Measurements from ENCODE around the gene DENND6B.

The DENND6B gene

GRCh38 chr22:50316114-50317065, 10.4 kb downstream of the DENND6B start:
- DNase-seq (ENCODE audit: low read depth in 3 of 3) = no peak

DNA sequence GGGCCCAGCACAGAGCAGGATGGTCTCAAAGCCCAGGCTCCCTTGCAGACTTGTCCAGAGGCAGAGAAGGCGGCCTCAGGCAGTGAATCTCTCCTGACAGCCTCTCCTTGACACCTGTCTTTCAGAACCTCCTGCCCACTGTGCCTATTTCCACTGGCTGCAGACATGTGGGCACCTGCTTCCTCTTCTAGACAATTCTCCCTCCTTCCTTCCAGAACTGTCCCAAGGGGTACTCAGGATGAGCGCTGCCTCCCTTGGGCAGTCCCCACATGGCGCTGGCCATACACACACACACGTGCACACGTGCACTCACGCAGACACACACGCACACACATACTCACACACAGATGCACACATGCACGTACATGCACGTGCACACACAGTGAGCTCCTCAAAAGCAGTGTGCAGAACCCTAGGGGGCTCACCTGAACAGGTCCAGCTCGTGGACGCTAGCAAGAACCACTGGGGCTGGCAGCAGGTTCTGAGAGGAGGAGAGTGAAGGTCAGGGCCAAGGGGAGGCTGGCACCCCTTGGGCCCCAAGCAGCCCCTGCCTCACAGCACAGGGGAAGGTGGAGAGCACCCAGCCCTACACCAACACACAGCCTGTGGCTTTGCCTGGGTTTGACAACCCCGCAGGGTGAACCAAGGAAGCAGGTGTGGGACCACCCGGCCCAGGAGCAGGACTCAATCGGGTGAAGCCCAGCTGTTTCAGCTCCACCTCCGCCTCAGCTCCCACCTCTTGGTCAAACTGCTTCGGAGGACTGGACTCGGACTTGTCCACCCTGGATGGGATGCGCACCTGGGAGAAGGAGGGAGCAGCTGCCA, 11.3 kb downstream of the DENND6B start:
- no peak for DNase-seq (ENCODE audit: low read depth in 3 of 3)

DNA sequence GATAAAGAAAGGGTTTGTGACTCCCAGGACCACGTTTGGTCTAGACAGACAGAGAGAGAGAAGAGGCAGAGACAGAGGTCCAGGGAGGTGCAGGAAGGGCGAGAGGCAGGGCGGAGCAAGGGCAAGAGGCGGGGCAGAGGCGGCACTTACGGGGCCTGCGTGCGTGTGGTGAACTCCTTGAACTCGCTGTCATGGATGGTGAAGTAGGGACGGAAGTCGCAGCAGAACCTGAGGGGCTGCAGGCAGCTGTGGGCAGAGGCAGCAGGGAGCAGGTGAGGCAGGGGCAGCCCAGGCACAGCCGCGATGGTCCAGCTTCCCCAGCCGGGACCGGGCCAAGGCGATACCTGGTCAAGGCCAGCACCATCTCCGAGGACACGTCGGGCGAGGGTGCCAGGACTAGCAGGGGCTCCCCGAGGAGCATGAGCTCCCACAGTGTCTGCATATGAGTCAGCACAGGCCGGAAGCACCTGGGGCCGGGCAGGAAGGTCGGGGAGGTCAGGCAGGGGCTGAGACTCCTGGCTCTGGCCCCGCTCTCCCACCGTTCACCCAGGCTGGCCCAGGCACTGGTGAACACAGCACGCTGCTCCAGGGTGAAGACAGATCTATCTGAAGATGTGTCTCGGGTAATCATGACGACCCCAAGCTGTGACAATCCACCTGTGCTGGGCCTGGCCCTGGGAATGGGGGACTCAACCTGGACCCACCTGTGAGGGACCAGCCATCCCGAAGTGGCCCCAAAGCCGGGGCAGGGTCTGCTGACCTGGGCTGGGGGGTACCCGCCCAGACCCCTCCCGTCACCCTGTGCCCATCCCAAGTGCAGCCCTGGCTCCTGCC, 12.1 kb downstream of the DENND6B start:
- peak; percentile 54 to 73 (median 58) for DNase-seq (ENCODE audit: low read depth in 3 of 3)

GRCh38 chr22:50314081-50314454, 12.7 kb downstream of the DENND6B start:
- DNase-seq (ENCODE audit: low read depth in 3 of 3) = no peak

DNA sequence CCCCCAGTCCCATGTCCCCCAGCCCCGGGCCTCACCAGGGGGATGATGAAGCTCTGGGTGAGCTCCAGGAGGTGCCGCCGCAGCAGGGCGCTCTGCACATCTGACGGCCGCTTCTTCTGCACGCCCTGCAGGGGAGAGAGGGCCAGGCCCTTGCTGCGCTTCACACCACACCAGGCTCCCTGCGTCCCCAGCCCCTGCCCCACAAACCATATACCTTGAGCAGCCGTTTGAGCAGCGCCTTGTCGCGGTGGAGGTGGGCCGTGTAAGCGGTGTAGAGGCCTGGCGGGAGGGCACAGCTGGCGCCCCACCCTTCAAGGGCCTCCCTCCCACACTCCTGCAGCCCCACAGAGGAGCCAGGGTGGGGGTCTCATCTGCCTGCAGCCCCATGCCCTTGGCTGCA, 13.2 kb downstream of the DENND6B start:
- no peak for DNase-seq (ENCODE audit: low read depth in 3 of 3)

GRCh38 chr22:50313021-50313420, 13.8 kb downstream of the DENND6B start:
- DNase-seq (ENCODE audit: low read depth in 3 of 3) = no peak

DNA sequence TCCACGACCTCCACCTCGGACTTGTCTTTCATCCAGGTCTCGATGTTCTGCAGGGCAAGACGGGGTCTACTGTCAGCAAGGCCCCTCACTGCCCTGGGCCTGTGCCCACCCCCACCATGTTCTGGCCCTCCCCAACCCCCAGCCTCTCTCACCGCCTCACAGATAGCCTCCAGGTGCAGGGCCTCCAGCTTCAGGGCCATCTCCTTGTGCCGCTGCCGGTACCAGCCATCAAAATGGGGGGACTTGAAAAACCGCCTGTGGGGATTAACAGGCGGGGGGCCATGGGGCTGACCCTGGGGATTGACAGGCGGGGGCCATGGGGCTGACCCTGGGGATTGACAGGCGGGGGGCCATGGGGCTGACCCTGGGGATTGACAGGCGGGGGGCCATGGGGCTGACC, 14.4 kb downstream of the DENND6B start:
- DNase-seq (ENCODE audit: low read depth in 3 of 3) = no peak

DNA sequence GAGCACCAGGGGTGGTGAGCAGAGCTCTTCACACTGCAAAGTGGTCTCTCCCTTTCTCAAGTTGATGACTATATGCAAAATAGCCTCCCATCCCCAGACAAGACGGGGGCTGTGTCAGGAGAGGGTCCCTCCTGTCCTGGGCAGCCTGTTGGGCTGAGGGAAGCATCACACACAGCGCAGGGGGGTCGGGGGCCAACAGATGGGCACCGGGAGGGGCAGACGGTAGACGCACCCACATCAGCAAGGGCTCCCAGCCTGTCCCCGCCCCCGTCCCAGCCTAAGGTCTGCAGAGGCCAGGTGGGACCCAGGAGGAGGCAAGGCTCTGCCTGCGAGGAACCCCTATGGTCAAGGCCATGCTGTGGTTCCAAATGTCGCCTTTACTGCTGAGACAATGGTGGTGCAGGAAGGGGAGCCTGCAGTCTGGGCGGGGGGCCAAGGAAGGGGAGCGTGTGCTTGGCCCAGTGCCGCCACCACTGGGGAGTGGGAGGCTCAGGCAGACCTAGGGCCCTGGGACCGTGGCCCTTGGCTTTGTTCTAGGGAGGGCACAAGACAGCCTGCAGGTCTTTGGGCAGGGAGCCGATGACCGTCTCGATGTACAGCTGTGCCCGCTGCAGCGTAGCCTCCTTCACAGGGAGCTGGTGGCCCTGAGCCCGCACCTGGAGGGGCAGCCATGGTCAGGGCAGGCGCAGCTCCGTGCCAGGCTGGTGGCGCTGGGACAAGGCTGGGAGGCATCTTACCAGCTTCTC, 15.0 kb downstream of the DENND6B start:
- no peak for DNase-seq (ENCODE audit: low read depth in 3 of 3)

GRCh38 chr22:50310949-50311444, 15.8 kb downstream of the DENND6B start:
- no peak for DNase-seq (ENCODE audit: low read depth in 3 of 3)

DNA sequence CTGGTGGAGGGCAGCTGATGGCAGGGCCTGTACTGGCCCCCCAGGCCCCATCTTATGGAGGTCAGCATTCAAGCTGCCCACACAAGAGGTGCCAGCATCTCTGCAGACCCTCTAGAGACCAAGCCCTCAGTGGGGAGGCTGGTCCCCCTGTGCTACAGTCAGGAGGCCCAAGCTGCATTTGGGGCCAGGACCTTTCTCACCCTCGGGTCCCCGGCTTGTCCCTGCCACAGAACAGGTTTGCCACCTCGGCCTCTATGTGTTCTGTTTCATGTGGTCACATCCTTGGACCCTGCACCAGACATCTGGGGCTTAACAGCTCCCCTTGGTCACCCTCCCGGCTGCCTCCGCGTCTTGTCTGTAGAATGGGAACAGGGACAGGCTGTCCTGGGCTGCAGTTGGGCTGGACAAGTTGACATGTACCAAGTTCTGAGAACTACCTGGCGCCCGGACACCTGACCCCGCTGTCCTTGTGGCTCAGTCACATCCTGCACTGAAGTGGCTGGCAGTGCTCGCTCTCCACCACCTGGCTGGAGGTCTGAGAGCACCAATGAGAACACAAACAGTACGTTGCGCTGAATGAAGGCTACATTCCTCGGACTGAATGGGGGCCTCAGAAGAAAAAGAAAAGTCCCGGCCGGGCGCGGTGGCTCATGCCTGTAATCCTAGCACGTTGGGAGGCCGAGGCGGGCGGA, 16.6 kb downstream of the DENND6B start:
- no peak for DNase-seq (ENCODE audit: low read depth in 3 of 3)

DNA sequence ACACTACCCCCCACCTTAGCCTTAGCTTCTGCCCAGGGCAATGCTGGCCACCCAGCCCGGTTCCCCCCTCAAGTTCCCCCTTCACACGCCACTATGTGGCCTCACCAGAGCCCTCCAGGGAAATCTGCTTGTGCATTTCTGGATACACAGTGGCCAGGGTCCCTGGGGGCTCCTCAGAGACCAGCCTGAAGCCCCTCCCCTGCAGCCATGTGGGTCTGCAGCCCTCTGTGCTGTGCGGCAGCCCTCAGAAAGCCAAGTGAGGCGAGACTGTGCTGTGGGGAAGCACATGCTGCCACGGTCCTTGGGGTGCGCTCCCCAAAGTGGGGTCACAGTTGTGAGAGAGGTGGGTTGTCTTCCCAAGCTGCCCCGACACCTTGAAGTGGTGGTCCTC, 17.2 kb downstream of the DENND6B start:
- DNase-seq (ENCODE audit: low read depth in 3 of 3) = no peak

DNA sequence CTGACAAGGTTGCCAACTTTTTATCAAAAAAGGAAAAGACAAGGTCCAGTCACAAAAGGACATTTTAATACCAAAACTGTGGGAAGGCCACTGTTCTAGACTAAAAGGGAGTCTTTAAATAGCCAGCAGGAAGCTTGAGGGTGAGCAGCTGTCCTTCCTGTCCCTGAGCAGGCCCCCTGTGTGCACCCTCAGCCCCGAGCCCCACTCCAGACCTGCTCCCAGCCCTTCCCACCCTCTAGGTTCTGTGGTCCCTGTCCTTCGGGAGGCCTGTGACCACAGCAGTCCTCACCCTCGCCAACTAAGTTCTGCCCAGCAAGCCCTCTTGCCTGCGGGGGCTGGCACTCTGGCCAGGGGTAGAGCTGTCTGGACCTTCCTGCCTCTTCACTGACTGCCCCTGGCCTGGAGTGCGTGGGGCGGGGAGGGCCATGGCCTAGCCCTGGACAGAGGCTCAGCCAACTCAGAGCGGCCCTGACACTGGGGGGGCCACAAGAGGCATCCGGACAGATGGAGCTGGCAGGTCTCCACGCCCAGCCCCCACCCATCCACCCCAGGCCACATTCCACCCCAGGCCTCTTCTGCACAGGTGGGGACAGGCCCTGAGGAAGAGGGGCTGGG, 17.7 kb downstream of the DENND6B start:
- DNase-seq (ENCODE audit: low read depth in 3 of 3) = no peak

DNA sequence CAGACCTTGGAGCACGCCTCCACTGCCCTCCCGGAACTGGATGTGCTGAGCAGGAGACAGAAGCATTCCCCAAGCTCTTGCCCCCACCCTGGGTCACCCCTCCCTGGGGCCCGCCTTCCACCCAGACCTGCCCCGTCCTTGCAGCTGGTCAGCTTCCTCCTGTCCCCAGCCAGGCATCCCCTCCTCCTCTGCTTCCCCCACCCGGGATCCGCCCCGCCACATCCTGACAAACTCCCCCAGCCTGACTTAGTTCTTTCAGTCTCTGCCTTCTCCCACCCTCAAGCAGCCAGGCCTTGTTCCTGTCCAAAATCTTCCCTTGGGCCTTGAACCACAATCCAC, 18.2 kb downstream of the DENND6B start:
- DNase-seq (ENCODE audit: low read depth in 3 of 3) = no peak

GRCh38 chr22:50307890-50308596, 18.8 kb downstream of the DENND6B start:
- DNase-seq (ENCODE audit: low read depth in 3 of 3) = no peak

- no peak for DNase-seq (ENCODE audit: low read depth in 3 of 3)
Observed at GRCh38 chr22:50306753-50307749, 19.8 kb downstream of the DENND6B start, which contains the start of gene PLXNB2. TSS of gene PLXNB2 (minus strand) at chr22:50307646. CDS start at chr22:50290584, 17,062 bp downstream.

DNA sequence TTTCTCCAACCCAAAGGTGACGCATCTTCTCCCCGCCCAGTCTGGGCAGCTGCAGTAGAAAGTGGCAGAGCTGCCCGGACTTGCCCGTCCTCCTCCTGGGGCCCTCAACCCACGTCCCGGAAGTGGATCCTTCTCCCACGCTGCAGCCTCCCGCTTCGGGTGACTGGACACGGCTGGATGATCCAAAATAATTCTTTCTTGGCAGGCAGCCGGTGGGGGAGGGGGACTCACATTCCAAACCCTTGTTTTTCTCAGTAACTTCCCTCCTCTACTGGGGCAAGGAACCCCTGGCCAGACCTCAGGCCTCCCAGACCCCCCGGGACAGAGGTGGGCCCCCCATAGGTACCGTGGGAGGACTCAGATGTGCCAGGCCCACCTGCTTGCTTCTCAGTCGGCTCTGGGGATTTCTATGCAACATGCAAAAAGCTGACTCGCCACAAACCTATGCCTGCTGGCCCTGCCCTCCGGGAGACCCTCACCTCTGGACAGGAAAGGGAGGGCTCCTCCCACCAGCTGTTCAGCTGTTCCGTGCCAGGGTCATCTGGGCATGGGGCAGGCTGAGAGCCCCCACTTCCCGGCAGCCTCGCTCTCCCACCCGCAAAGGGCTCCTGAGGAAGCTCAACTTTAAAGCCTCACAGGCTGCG, 20.8 kb downstream of the DENND6B start:
- no peak for DNase-seq (ENCODE audit: low read depth in 3 of 3)

DNA sequence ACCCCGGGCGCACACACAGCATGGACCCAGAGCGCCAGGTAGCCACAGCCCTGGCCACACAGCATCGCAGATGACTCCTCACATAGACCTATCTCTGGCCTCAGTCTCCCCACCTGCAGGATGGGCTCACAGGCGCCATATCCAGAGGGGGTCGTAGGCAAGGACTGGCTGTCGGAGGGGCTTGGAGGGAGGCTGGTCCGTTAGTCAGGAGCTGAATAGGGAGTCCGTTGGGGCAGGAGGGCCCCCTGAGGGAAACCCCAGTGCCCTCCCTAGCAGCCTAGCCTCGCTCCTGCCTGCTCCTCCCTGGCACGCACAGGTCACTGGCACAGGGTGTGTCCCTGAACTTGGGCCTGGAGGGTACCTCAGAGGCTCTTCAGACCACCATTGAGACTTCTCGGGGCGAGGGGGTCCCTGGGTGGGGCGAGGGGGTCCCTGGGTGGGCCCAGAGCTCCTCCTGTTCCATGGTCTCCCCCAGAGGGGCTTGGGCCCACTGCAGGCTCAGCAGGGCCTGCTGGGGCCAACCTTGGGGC, 21.4 kb downstream of the DENND6B start:
- DNase-seq (ENCODE audit: low read depth in 3 of 3) = no peak
